Astrocyte of the cerebellum (primary cell): ENCODE data around the gene NGDN.

ENCODE experiments used
- DNase-seq: peaks from one replicate; pipeline ENCODE4 v3.0.0-alpha.2; 2011; ENCODE audit warnings: low read depth
- H3K4me3 ChIP-seq: 2 replicates; pipeline ENCODE4 v1.5.1; 2011; ENCODE audit warnings: mild to moderate bottlenecking, low read depth, low read length, moderate library complexity
- CTCF ChIP-seq: IDR thresholded peaks from 2 replicates; pipeline ENCODE4 v1.5.1; 2012; ENCODE audit warnings: low read length, low read depth, moderate library complexity, mild to moderate bottlenecking; ENCODE audit errors: missing control alignments
- in situ Hi-C: cut with HindIII; loops from 2 replicates; pipeline ENCODE4 v1.10.0; 2017; ENCODE audit warnings: low sequenced_read_pairs

Gene NGDN

GRCh38 chr14:23434488-23435222, 34.8 kb upstream of the NGDN start:
- in situ Hi-C loops: no loop called here
- TF ChIP-seq CTCF: no peak
- no peak overlapping the region for H3K4me3 ChIP-seq
- DNase-seq: no peak

DNA sequence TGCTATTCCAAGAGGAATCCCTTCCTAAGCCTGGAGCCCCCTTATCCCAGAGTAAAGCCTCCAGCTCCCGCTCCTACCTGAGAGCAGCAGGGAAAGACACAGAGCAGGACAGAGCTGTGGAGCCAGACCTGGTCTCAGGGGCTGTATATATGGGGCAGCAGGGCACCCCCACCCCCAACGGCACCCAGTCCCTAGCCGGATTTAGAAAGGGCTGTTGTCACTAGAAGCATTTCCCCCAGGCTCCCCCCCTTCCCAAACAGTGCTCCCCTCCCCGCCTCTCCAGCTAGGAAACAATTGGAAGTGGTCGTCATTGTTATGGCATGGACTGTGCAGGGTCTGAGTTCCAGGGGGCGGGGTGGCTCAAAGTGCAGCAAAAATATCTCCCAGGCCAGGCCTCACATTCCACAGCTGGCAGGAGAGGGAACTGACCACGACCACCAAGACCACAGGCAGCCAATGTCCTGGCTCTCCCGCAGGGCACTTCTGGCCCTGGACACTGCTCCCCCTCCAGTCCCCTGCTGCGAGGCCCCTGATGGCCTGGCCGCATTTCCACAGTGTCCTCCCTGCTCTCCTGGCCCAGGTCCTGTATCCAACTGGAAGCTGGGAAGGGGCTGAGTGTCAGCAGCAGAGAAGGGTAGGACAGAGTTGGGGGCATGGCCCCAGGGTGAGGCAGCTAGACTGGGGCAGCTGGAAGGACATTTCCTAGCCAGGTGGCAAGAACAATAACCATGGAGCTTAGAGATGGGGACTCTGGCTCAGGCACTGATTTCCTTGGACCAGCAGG, 33.8 kb upstream of the NGDN start, which contains the start of gene MYH7:
TSS of gene MYH7 (minus strand) at position 118 of the 784 bp plus-strand sequence. CDS start 1,928 bp downstream, outside the sequence.
- no peak within 1 kb of the TSS for H3K4me3 ChIP-seq
- in situ Hi-C loops: no loop called here
- TF ChIP-seq CTCF: no peak
- peak; percentile 22 for DNase-seq

DNA sequence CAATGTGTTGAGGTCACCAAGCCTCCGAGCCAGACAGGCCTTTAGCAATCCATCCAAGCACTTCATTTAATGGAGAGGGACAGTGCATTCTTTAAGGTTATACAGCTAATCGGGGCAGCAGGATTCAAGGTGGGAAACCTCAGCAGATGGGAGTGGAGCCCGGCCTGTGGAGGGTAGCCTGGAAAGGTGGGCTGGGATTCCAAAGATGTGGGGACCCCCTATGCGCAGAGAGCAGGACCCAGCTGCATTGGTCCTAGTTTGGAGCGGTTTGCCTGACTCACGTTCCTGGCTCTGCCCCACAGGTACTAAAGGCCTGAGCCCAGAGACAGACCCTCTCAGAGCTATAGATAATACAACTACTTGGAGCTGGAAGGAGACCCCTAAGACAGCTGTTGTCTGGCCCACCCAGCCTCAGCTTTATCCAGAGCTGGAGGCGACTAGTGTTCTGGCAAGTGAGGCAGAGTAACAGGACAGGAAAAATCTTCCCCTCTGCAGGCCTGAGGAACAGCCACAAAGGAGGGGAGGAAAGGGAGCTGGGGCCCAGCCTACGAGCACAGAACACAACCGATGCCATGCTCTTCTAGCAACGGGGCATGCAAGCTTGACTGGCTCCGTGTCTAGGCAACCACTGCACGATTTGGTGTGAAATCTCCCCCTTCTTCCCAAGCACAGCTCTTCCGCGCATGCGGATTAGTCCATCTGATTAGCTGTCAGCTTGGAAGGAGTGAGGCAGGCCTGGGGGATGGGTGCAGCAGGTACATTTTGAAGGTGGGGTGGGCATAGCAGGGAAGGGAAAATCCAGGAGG, 33.0 kb upstream of the NGDN start:
- no peak for DNase-seq
- no peak overlapping the region for H3K4me3 ChIP-seq
- no peak for TF ChIP-seq CTCF
- in situ Hi-C loops: no loop called here

DNA sequence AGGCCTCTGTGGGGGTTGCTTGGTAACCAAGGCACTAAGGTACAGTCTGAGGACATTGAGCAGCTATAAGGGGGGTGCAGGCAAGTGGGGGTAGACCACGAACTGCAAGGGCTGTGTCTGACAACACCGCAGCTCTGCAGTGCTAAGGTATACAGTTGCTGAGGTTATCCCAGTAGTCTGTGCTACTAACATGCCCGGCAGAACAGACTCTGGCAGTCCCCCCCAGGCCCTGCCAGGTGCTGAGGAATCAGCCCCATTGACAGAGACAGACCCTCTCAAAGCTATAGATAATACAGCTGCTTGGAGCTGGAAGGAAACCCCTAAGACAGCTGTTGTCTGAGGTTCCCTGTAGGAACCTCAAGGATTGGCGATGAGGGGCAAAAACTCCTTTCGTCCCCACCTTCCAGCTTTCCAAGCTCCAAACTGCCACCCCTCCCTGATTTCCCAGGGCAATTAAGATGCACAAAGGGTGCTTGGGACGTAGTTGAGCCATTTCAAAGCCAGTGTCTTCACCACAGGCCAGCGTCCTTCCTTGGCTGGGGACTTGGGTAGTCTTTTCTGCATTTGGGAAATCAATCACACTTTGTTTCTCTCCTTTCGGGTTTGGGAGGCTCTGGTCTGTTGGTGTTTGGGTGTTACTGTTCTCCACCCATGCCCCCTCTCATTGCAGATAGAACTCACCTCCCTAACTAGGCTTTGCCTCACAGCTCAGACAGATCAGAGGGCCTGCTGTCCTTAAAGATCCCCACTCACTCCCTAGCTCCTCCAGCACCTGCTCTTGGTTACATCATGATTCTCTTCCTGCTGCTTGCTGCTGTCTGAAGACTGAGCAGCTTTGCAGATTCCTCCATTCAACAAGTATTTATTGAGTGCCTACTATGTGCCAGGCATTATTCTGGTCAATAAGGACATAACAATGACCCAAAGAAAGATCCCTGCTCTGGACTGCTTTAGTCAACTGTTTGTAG, 32.1 kb upstream of the NGDN start:
- in situ Hi-C loops: no loop called here
- no peak for DNase-seq
- H3K4me3 ChIP-seq: no peak overlapping the region
- TF ChIP-seq CTCF: no peak

DNA sequence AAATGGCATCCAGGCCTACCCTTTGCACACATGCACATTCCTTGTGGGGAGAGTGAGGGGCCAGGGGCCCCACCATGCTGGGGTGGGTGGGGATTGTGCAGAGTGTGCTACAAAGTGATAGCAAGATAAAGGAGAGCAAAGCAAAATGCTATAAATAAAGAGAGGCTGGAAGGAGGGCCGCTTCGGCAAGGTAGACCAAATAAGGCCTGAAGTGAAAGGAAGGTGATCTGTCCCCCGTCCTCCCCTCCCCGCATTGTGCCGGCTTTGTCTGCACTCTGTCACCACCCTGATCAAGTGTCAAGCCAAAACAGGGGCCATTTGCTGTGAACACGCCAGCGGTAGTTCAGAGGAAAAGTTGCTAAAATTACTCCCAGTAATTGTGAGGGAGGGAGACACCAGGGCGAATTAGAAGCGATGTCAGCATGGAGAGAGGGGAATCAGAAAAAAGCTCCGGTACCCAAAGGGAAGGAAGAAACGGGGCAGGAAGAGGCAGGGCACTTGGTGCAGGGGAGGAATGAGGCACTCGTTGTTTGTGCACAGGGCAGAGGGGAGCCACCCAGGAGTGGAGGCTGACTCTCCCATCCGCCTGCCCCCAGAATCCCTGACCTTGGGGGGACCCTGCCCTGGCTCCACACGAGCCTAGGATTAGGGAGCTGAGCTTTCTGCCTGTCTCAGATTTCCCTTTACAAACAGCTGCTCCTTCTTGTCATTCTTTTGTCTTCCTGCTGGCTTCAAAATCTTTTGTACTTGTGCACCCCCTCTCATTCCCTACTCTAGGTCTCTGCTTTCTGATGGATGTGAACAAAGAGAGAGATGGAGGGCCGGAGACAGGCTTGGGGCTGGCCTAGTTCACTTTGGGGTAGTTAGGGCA, 31.2 kb upstream of the NGDN start:
- DNase-seq: no peak
- TF ChIP-seq CTCF: no peak
- no peak overlapping the region for H3K4me3 ChIP-seq
- in situ Hi-C loops: no loop called here
